ENCODE results near the gene RDH12.

Gene RDH12

DNA sequence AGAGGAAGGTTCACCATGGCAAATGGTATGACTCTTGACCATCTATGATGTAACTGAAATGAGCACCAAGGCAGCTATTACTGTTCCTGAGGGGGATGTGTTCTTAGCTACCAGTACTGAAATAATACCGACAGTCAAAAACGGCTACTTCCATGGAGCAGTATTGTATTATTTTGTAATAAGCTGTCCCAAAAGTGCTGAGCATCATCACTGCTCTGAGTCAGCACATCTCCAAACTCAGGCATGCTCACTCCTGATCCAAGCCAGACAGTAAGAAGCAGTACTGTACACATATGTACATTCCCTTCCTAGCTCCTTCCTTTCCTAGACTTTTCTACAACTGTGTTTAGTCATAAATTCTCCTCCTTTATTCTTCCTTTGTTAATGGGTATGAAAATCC lies 35.8 kb upstream of the RDH12 start:
- Histone ChIP-seq H3K4ac (ENCODE audit: low read depth in 1 of 2, low read length in 2 of 2) (no peak overlapping the region), H3K27me3 (ENCODE audit: control insufficient read depth in 1 of 2, insufficient read depth in 1 of 2, low read length in 2 of 2) (no peaks in the 10 kb centered on the region), H2BK5ac (ENCODE audit: low read depth, low read length, poor library complexity, severe bottlenecking) (no peak overlapping the region), H4K8ac (ENCODE audit: low read length) (no peak overlapping the region), H4K91ac (ENCODE audit: low read length) (no peak overlapping the region), H2BK15ac (ENCODE audit: low read depth, poor library complexity, severe bottlenecking) (no peak overlapping the region), H3K9me3 (ENCODE audit: control insufficient read depth, low read length) (no peaks in the 10 kb centered on the region), H2BK120ac (ENCODE audit: low read depth, low read length) (no peak overlapping the region), H2BK12ac (ENCODE audit: low read length in 2 of 2) (no peak overlapping the region), H3K18ac (ENCODE audit: low read depth in 1 of 2, low read length in 2 of 2) (no peak overlapping the region), H2AFZ (ENCODE audit: low read depth, low read length) (no peak overlapping the region), H2AK5ac (ENCODE audit: low read length, severe bottlenecking) (no peak overlapping the region), H3K79me1 (replicated peaks; ENCODE audit: low read length, poor library complexity, severe bottlenecking) (peaks cover 7% of the 10 kb centered on the region), H3K4me2 (ENCODE audit: low read length, poor library complexity, severe bottlenecking) (no peak overlapping the region), H3K36me3 (ENCODE audit: control insufficient read depth in 1 of 2, insufficient read depth in 2 of 2, low read depth in 1 of 2, low read length in 2 of 2) (peaks cover 7 to 8% of the 10 kb centered on the region in 2 experiments), H3K14ac (ENCODE audit: low read length in 2 of 2) (no peak overlapping the region), H3K27ac (ENCODE audit: low read length, poor library complexity, severe bottlenecking) (no peak overlapping the region), H3K23ac (ENCODE audit: low read length in 2 of 2) (no peak overlapping the region), H3K9ac (ENCODE audit: low read length) (peak overlapping the region; percentile 77), H3K4me3 (ENCODE audit: insufficient read depth in 1 of 2, low read depth in 1 of 2, low read length in 2 of 2) (no peak overlapping the region), H3K4me1 (ENCODE audit: control insufficient read depth, insufficient read depth, low read depth, low read length) (no peaks in the 10 kb centered on the region)
- 100% methylated on average over 1 of the region's 2 CpGs for WGBS
- peak; percentile 62 for DNase-seq

DNA sequence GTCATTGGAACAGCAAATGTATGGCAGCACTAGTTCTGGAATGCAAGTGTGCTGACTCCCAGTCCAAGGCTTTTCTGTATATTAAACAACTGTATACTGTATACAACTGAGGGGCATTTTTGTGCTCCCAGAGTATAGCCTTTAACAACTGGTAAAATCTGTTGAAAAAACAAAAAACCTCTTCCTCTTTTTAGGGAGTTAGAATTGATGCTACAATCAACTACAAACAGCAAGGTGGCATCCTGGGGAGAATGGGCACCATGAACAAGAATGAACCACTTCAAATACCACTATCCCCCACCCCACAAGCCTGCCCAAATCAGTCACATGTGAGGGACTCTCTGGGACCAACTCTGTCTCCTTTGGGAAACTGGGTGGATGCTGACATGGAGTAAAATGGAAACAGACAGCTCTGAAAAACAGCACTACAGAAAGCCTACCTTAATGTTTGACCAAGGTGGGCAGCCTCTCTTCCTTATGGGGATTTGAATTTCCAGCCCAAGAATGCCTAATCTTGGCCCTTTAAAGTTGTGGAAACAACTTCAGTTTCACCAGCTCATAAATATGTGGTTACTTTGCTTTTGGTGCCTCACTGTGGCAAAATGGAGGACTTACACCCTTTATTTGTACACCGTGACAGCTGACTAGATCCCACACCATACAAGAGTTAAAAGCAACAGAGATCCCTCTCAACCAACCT lies 34.8 kb upstream of the RDH12 start:
- no peak overlapping the region for H2BK120ac ChIP-seq (ENCODE audit: low read depth, low read length)
- no peak overlapping the region for H2AFZ ChIP-seq (ENCODE audit: low read depth, low read length)
- peaks cover 3% of the 10 kb centered on the region in 2 experiments for H3K36me3 ChIP-seq (ENCODE audit: control insufficient read depth in 1 of 2, insufficient read depth in 2 of 2, low read depth in 1 of 2, low read length in 2 of 2)

DNA sequence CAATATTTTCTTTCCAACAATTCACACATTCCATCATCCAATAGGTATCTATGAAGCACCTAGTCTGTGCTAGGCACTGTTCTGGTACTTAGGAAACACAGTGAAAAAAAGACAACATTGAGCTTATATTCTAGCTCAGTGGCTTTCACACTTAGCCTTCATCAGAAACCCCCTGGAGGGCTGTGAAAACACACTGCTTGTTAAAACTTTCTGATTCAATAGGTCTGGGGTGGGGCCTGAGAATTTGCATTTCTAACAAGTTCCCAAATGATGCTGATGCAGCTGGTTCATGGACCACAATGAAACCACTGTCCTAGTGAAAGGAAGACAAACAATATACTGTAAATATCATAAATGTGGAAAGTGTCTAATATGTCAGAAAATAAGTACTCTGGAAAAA lies 33.1 kb upstream of the RDH12 start:
- H3K14ac ChIP-seq (ENCODE audit: low read length in 2 of 2) = no peak overlapping the region
- no peak overlapping the region for H3K4me3 ChIP-seq (ENCODE audit: insufficient read depth in 1 of 2, low read depth in 1 of 2, low read length in 2 of 2)
- H4K91ac ChIP-seq (ENCODE audit: low read length) = no peak overlapping the region
- no peak overlapping the region for H3K9ac ChIP-seq (ENCODE audit: low read length)
- H3K23ac ChIP-seq (ENCODE audit: low read length in 2 of 2) = no peak overlapping the region
- no peak overlapping the region for H3K4ac ChIP-seq (ENCODE audit: low read depth in 1 of 2, low read length in 2 of 2)
- H3K4me1 ChIP-seq (ENCODE audit: control insufficient read depth, insufficient read depth, low read depth, low read length) = peaks cover 7% of the 10 kb centered on the region
- H2BK15ac ChIP-seq (ENCODE audit: low read depth, poor library complexity, severe bottlenecking) = no peak overlapping the region
- H2AK5ac ChIP-seq (ENCODE audit: low read length, severe bottlenecking) = no peak overlapping the region
- H3K18ac ChIP-seq (ENCODE audit: low read depth in 1 of 2, low read length in 2 of 2) = no peak overlapping the region
- no peak overlapping the region for H3K4me2 ChIP-seq (ENCODE audit: low read length, poor library complexity, severe bottlenecking)
- no peak overlapping the region for H2BK120ac ChIP-seq (ENCODE audit: low read depth, low read length)
- no peaks in the 10 kb centered on the region for H3K27me3 ChIP-seq (ENCODE audit: control insufficient read depth in 1 of 2, insufficient read depth in 1 of 2, low read length in 2 of 2)
- no peaks in the 10 kb centered on the region for H3K9me3 ChIP-seq (ENCODE audit: control insufficient read depth, low read length)
- H3K79me1 ChIP-seq (replicated peaks; ENCODE audit: low read length, poor library complexity, severe bottlenecking) = peaks cover 5% of the 10 kb centered on the region
- H2BK5ac ChIP-seq (ENCODE audit: low read depth, low read length, poor library complexity, severe bottlenecking) = no peak overlapping the region
- no peak overlapping the region for H2AFZ ChIP-seq (ENCODE audit: low read depth, low read length)
- DNase-seq = no peak
- no peak overlapping the region for H3K27ac ChIP-seq (ENCODE audit: low read length, poor library complexity, severe bottlenecking)
- H2BK12ac ChIP-seq (ENCODE audit: low read length in 2 of 2) = no peak overlapping the region
- H3K36me3 ChIP-seq (ENCODE audit: control insufficient read depth in 1 of 2, insufficient read depth in 2 of 2, low read depth in 1 of 2, low read length in 2 of 2) = peaks cover 0 to 3% of the 10 kb centered on the region in 2 experiments
- H4K8ac ChIP-seq (ENCODE audit: low read length) = no peak overlapping the region

More for the DNA sequence above, 34.8 kb upstream of the RDH12 start:
- H3K4ac ChIP-seq (ENCODE audit: low read depth in 1 of 2, low read length in 2 of 2) = peak overlapping the region in 1 of 2 experiments; percentile 69
- no peak overlapping the region for H2BK12ac ChIP-seq (ENCODE audit: low read length in 2 of 2)
- no peak overlapping the region for H3K14ac ChIP-seq (ENCODE audit: low read length in 2 of 2)
- no peaks in the 10 kb centered on the region for H3K27me3 ChIP-seq (ENCODE audit: control insufficient read depth in 1 of 2, insufficient read depth in 1 of 2, low read length in 2 of 2)
- no peak overlapping the region for H3K23ac ChIP-seq (ENCODE audit: low read length in 2 of 2)
- DNase-seq = peak; percentile 78
- H2BK5ac ChIP-seq (ENCODE audit: low read depth, low read length, poor library complexity, severe bottlenecking) = no peak overlapping the region
- H3K9me3 ChIP-seq (ENCODE audit: control insufficient read depth, low read length) = no peaks in the 10 kb centered on the region
- no peak overlapping the region for H3K18ac ChIP-seq (ENCODE audit: low read depth in 1 of 2, low read length in 2 of 2)
- H4K8ac ChIP-seq (ENCODE audit: low read length) = no peak overlapping the region
- WGBS = 33% methylated on average over 1 of the region's 1 CpG
- no peak overlapping the region for H2AK5ac ChIP-seq (ENCODE audit: low read length, severe bottlenecking)
- no peak overlapping the region for H4K91ac ChIP-seq (ENCODE audit: low read length)
- no peak overlapping the region for H2BK15ac ChIP-seq (ENCODE audit: low read depth, poor library complexity, severe bottlenecking)
- H3K4me2 ChIP-seq (ENCODE audit: low read length, poor library complexity, severe bottlenecking) = no peak overlapping the region
- H3K9ac ChIP-seq (ENCODE audit: low read length) = peak overlapping the region; percentile 77
- no peak overlapping the region for H3K4me3 ChIP-seq (ENCODE audit: insufficient read depth in 1 of 2, low read depth in 1 of 2, low read length in 2 of 2)
- no peak overlapping the region for H3K27ac ChIP-seq (ENCODE audit: low read length, poor library complexity, severe bottlenecking)
- peaks cover 2% of the 10 kb centered on the region for H3K4me1 ChIP-seq (ENCODE audit: control insufficient read depth, insufficient read depth, low read depth, low read length)
- peaks cover 5% of the 10 kb centered on the region for H3K79me1 ChIP-seq (replicated peaks; ENCODE audit: low read length, poor library complexity, severe bottlenecking)

DNA sequence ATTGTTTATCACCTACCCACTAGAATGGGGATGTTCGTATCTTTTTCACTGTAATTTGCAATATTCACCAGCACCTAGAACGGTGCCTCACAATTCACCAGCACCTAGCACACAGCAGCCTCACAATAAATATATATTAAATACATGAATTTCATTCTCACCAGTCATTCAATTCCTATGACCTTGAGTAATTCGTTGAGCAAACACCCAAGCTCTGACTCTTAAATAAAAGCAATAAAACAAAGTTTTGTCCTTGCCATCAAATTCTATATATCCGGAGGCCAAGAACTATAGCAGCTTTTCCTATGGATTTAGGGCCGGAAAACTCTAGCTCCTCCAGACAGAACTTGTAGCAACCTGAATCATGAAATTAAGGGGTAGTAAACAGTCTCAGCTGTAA lies 28.2 kb upstream of the RDH12 start:
- Histone ChIP-seq H3K79me1 (replicated peaks; ENCODE audit: low read length, poor library complexity, severe bottlenecking) (peaks cover 7% of the 10 kb centered on the region), H2AFZ (ENCODE audit: low read depth, low read length) (no peak overlapping the region), H2BK15ac (ENCODE audit: low read depth, poor library complexity, severe bottlenecking) (no peak overlapping the region), H3K4ac (ENCODE audit: low read depth in 1 of 2, low read length in 2 of 2) (no peak overlapping the region), H3K9me3 (ENCODE audit: control insufficient read depth, low read length) (no peaks in the 10 kb centered on the region), H3K18ac (ENCODE audit: low read depth in 1 of 2, low read length in 2 of 2) (no peak overlapping the region), H2BK120ac (ENCODE audit: low read depth, low read length) (no peak overlapping the region), H2BK5ac (ENCODE audit: low read depth, low read length, poor library complexity, severe bottlenecking) (no peak overlapping the region), H2BK12ac (ENCODE audit: low read length in 2 of 2) (no peak overlapping the region), H3K4me3 (ENCODE audit: insufficient read depth in 1 of 2, low read depth in 1 of 2, low read length in 2 of 2) (peak overlapping the region in 1 of 2 experiments; percentile 96), H3K9ac (ENCODE audit: low read length) (peak overlapping the region; percentile 94), H3K23ac (ENCODE audit: low read length in 2 of 2) (no peak overlapping the region), H4K91ac (ENCODE audit: low read length) (no peak overlapping the region), H2AK5ac (ENCODE audit: low read length, severe bottlenecking) (no peak overlapping the region), H3K14ac (ENCODE audit: low read length in 2 of 2) (no peak overlapping the region), H3K36me3 (ENCODE audit: control insufficient read depth in 1 of 2, insufficient read depth in 2 of 2, low read depth in 1 of 2, low read length in 2 of 2) (peaks cover 8 to 12% of the 10 kb centered on the region in 2 experiments), H3K4me2 (ENCODE audit: low read length, poor library complexity, severe bottlenecking) (peak overlapping the region; percentile 92), H3K27ac (ENCODE audit: low read length, poor library complexity, severe bottlenecking) (no peak overlapping the region), H4K8ac (ENCODE audit: low read length) (no peak overlapping the region), H3K27me3 (ENCODE audit: control insufficient read depth in 1 of 2, insufficient read depth in 1 of 2, low read length in 2 of 2) (no peaks in the 10 kb centered on the region), H3K4me1 (ENCODE audit: control insufficient read depth, insufficient read depth, low read depth, low read length) (peaks cover 12% of the 10 kb centered on the region)
- 79% methylated on average over 5 of the region's 5 CpGs for WGBS
- DNase-seq = peak; percentile 15
